GM15510 (cell line): ENCODE data around the gene INPP1.
A peak's percentile ranks its signal among the peaks of the same experiment; 100 is the strongest.

Experiments used
- POLR2A ChIP-seq: IDR thresholded peaks from 3 replicates; pipeline ENCODE4 v1.6.1; 2011; ENCODE audit warnings: borderline replicate concordance; ENCODE audit not compliant: insufficient read length; ENCODE audit errors: extremely low read depth

INPP1 gene

DNA sequence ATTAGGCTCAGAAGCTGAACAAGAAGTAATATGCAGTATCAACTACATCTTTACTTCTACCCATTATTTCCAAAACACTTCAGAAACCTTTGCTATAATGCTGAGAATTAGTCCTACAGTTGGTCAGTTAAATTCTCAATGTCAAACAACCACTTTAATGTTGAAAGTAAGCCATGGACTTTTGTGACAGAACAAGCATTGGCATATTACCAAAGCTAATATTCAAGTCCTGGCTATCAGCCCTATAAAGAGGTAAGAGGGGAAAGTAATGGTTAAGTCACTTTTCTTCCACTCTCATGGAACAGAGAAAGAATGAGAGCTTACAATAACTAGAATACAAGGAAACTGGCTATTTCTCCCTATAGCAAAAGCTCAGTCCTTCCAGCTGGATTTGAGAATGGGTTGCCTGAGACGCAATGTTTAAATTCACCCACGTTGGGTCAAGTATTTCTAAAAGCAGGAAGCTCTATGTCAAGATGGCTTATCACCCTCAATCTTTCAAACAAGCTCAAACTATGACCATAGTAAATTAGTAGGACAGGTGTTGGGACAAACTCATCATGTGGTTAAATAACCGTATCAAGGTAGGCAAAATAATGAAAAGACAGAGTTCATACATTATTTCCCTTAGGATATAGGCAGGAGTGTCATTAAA is 33.3 kb downstream of the INPP1 start:
- no peak for TF ChIP-seq POLR2A

DNA sequence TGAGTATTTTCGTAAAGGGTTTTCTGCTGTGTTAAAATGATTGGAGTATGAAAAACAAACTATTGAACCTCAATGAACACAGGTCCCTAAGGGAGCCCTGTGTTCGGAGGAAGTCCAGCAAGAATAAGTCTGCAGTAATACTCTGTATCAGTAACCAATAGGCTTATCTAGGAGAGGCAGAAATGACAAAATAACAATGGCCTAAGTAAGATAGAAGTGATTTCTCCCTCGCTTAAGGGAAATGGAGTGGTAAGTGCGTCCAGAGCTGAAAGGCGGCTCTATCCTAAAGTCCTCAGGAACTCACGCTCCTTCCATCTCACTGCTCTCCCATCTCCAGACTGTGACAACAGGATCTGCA is 35.5 kb downstream of the INPP1 start:
- TF ChIP-seq POLR2A: no peak

DNA sequence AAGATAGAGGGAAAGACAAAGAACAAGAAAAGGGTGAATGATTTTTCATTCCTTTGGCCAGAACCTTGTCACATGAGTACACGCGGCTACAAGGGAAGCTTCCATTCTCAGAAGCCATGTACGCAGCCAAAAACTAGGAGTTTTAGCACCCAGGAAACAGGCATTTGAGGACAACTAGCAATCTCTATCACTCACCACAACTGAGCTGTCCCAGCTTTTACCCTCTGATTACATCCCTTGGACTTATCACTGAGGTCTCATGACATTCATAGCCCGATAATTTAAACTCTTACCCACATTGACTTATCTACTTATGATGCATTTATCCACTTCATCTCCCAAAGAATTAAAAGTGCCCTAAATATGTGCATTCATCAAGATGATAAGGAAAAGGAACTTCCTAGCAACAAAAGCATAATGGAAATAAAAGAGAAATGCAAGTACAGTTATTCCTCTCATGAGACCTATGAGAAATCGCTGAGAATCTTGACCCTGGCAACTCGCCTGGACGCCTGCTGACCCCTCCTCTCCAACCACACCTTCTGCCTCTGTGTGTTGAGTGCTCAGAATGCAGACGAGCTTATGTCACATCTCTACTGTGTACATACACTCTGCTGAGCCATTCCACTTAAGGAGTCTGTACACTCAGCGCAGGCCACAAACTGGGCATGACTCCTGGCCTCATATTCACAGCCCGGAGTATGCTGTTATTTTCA is 36.0 kb downstream of the INPP1 start:
- TF ChIP-seq POLR2A: no peak

DNA sequence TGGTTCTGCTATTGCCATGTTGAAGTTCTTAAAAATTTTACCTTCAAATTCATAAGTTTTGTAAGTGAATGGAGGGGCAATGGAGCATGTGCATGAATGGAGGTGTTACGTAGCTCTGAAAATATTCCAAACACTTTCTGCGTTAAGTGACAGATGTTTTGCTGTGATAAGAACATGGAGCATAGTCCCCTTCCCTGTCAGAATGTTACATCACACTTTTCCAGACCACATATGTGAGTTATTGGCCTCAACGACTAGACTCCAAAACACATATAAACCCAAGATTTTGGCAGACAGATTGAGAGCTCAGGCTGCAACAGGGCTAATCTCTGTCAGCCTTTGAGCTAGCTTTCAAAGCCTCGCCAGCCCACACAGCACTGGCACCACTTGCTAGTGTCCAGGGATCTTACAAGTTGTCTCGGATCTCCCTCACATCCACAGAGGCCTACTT is 37.6 kb downstream of the INPP1 start:
- TF ChIP-seq POLR2A: no peak

DNA sequence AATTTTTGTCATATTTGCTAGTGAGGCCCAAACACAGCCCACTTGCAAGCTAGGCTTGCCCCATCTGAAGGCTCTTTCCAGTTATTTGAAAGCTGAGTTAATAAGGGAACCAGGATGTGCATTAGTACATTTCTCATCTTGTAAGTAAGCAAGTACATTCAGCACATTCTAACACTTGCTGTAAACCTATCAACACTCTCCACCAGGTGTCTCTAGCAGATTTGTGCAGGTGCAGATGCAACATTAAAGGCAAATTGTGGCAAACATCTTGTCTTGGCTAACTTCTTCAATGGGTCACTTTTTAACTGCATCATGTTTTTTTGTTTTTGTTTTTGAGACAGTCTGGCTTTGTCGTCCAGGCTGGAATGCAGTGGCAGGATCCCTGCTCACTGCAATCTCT is 39.5 kb downstream of the INPP1 start:
- no peak for TF ChIP-seq POLR2A

DNA sequence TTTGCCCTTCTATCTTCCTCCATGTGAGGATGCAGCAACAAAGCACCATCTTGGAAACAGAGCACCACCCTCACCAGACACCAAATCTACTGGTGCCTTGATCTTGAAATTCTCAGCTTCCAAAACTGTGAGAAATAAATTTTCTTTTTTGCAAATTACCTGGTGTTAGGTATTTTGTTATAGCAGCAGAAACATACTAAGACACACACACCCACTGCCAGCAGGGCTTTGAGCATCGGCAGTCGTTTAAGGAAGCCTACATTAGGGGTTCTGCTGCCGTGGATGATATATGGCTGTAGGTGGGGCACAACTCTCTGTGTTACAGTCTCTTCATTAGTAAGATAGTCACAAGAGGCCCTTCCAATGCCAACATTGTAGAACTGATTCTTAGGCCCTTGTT is 44.0 kb downstream of the INPP1 start:
- no peak for TF ChIP-seq POLR2A

DNA sequence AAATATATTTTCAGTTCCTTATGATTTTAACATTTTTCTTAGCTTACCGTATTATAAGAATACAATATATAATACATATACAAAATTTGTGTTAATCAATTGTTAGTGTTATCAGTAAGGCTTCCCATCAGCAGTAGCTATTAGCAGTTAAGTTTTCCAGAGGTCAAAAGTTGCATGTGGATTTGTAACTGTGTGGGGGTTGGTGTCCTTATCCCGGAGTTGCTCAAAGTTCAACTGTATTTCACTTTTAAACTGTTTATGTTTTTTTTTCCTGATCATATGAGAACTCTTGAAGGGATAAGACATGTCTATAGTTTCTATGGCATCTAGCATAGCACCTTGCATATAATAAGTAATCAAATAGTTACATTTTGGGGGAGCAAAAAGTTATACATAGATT is 52.9 kb downstream of the INPP1 start:
- no peak for TF ChIP-seq POLR2A

DNA sequence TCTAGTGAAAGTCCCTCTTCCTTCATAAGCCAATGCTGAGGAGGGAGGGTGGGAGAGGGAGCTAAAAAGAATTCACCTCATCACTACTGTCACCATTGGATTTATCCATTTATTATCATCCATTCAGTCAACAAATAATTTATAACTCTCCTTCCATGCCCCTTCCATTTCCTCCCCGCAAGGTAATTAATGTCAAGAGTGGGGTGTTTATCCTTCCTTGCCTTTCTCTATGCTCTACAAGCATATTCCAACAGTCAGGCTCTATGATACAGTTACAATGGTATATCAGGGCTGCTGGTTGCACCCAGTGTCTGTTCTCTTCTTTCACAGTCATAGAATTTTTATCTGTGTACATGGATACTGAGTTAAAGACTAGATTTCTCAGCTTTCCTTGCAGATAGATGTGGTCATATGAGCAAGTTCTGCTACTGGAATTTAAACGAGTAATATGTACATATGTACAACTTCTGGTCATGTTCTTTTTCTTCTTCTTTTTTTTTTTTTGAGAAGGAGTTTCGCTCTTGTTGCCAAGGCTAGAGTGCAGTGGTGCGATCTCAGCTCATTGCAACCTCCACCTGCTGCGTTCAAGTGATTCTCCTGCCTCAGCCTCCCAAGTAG is 59.7 kb downstream of the INPP1 start:
- no peak for TF ChIP-seq POLR2A

DNA sequence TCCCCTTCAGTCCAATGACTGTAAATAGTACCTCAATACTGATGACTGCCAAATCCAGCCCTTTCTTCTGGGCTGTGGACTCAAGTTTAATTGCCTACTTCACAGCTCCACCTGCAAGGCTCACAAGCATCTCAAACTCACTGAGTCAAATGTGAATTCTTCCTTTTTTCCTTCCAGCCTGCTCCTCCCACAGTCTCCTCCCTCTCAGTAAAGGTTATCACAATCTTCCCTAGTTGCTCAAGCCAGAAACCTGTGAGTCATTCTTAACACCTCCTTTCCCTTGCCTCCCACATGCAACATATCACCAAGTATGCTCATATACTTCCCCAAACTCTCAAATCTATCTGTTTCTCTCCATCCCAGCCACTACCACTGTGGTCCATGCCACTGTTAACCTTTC is 61.1 kb downstream of the INPP1 start:
- no peak for TF ChIP-seq POLR2A

DNA sequence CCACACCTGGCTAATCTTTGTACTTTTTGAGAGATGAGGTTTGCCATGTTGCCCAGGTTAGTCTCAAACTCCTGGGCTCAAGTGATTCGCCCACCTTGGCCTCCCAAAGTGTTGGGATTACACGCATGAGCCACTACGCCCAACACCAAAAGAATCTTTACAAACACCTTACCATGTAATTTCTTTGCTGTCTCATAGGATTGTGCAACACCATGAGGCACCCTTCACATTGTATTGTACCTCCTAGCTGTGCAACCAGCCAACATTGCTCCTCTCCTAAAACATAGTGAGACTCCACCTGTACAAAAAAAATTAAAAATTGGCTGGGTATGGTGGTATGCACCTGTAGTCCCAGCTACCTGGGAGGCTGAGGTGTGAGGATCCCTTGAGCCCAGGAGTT is 61.7 kb downstream of the INPP1 start:
- no peak for TF ChIP-seq POLR2A

DNA sequence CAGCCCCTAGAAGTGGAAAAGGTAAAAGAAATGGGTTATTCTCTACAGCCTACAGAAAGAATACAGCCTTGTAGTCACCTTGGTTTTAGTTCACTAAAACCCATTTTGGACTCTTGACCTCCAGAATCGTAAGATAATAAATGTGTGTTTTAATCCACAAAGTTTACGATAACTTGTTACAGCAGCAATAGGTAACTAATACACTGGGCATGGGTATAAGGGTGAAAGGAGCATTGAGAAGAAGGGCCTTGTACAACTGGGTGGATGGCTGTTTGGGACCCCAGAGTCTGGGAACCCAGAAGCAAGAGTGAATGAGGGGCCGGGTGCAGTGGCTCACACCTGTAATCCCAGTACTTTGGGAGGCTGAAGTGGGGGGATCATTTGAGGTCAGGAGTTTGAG is 62.6 kb downstream of the INPP1 start:
- TF ChIP-seq POLR2A: no peak

DNA sequence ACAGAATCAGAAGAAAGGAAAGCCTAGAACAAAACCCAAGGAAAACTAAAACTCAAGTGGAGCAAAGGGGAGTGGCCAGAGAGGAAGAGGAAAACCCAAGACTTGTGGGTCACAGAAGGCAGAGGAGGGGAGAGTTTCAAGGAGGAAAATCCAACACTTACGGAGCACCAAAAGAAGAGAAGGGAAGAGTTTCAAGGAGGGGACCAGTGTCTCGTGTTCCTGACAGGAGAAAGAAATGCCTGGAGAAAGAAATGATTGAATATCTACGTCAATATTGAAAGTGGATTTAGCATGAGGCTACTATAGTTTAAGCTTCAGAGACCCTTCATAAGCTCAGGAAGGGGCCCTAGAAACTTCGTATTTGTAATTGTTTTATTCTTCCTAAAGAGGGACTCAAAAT is 63.4 kb downstream of the INPP1 start:
- no peak for TF ChIP-seq POLR2A

DNA sequence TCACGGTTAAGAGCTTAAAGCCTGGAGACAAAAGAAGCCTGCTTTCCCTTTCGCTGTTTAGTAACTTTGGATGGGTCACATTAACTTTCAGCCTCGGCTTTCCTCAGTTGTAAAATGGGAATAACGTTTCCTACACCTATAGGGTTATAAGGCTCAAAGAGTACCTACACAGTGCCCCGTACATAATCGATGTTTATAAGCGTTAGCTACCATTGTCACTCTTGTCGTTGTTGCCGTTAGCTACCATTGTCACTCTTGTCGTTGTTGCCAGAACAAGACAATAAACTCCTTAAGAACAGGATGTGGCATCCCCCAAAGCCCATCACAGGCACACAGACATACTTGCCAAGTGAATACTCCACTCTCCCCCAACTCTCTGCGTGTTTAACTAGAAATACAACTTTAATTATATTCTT is 63.9 kb downstream of the INPP1 start:
- no peak for TF ChIP-seq POLR2A

DNA sequence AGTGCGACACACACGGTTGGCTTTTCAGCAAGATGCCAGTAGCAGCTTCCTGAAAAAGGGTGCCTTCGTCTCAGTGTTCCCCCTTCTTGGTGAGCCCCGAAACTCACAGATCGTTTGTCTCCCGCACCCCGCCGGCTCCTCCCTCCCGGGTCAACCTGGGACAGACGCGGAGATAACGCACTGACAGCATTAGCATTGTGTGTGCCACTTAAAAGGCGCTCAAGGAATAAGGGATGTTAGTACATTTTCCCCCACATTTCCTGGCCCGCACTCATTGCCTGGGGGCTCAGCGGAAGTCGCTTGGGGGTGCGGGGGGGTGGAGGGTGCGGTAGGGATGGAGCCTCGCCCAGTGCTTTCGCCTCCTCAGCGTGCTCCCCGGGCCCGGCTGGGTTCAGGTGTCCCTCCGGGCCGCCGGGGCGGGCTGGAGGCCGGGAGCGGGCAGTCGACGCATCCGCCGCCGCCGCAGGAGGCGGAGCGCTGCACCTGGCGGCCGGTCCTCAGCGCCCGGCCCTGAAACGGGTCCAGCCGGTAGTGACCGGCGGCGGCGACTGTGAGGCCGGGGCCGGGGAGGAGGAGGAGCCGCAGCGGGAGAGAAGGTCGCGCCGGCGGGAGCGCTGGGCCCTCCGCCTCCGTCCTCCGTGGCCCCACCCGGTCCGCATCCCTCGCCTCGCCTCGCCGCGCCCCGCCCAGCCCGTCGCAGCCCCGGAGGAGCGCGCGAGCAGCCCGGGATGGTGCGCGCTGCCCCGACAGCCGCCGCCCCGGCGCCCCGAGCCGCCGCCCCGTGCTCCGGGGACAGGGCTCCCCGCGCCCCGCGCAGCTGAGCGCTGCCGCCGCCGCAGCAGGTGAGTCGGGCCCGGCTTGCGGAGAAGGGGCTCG is 64.5 kb downstream of the INPP1 start, which contains the start of gene MFSD6:
TSS of gene MFSD6 (plus strand) at position 694 of the 876 bp plus-strand sequence. CDS start 27,675 bp downstream, outside the sequence.
- TF ChIP-seq POLR2A: peak; percentile 51

DNA sequence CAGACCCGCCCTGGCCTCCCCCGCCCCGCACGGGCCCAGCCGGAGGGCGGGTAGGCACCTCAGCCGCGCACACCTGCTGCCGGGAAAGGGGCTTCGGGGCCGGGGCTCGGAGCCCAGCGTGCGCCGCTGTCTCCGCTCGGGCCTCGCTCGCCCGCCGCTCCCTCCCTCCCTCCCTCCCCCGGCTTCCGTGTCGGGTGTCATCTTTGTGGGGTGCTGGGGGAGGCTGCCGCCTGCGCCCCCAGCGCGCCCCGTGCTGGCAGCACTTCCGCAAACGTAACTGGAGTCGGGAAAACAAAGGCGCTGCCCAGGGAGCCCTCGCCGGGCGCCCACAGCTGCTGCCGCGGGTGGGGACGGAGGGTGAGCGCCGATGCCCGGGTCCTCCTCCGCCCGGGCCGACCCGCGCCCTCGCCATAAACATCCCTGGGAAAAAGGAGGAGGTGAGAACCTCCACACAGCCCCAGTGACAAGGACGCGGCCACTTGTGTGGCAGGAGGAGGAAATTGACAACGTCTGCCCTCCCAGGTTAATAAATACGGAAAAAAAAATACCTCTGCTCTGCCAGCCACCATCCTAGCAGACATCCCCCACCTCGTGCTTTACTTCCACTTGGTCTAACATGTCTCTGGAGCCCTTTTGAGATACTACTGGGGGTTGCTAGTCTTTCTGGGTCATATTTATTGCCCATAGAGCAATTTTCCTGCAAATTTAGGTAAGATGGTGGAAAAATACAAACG is 65.3 kb downstream of the INPP1 start:
- TF ChIP-seq POLR2A: peak; percentile 64

DNA sequence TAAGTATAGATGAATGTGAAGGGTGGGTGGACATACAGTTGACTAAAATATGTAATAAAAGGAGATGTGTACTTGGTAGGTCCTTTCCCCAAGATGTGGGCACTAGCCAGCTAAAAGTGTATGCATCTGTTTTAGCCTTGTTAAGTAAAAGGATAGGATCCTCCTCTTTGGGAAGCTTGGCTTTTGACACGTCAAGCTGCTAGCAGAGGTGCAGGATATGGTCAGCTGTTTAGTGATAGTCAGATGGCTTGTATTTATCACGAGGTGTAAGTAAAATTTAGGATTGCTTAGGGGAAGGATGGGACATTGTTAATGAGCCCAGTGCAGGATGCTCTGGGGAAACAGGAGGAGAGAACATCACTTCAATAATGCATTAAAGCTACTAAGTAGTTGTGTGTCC is 66.2 kb downstream of the INPP1 start:
- no peak for TF ChIP-seq POLR2A
